MCF 10A (cell line): ENCODE data around the gene TRPM3. TPM values are rescaled to one million over a fixed set of nuclear protein-coding genes. Genes with fewer than 3 reads are reported as not detected.

Experiments used
- BruUV-seq: library from RNA; stranded (reverse); fragments of 400-500 nt; replicated peaks from 2 replicates; lab custom pipeline; 2021; lab: Mats Ljungman, UMichigan
- CTCF ChIA-PET: fragments of 300-600 bp; sonication (Branson Sonifier 250); formaldehyde crosslinking; extraction: SDS; loops from one replicate; lab custom pipeline; 2021; ENCODE audit warnings: antibody characterized with exemption, inconsistent platforms; lab: Yijun Ruan, JAX
- POLR2A ChIA-PET: fragments of 300-600, 350-650 bp; sonication (Branson Sonifier 250); formaldehyde crosslinking; extraction: SDS; loops from one replicate; lab custom pipeline; 2020; ENCODE audit warnings: antibody characterized with exemption, inconsistent platforms; lab: Yijun Ruan, JAX
- DNase-seq: peaks from one replicate; pipeline ENCODE4 v3.0.0-alpha.2; 2018; ENCODE audit not compliant: unreplicated experiment
- H3K27ac Mint-ChIP-seq: one replicate; pipeline ENCODE4 v1.8.0; 2022; ENCODE audit warnings: mild to moderate bottlenecking, low read depth, mixed read lengths; ENCODE audit not compliant: unreplicated experiment
- H3K27me3 Mint-ChIP-seq: one replicate; pipeline ENCODE4 v1.8.0; 2022; ENCODE audit warnings: mixed read lengths; ENCODE audit not compliant: insufficient read depth, unreplicated experiment
- H3K36me3 Mint-ChIP-seq: one replicate; pipeline ENCODE4 v1.8.0; 2022; ENCODE audit warnings: mild to moderate bottlenecking, moderate library complexity, mixed read lengths; ENCODE audit not compliant: insufficient read depth, unreplicated experiment
- H3K4me1 Mint-ChIP-seq: one replicate; pipeline ENCODE4 v1.8.0; 2022; ENCODE audit warnings: mixed read lengths; ENCODE audit not compliant: insufficient read depth, unreplicated experiment
- H3K4me3 Mint-ChIP-seq: one replicate; pipeline ENCODE4 v1.8.0; 2022; ENCODE audit warnings: mild to moderate bottlenecking, moderate library complexity, mixed read lengths; ENCODE audit not compliant: unreplicated experiment
- H3K9me3 Mint-ChIP-seq: one replicate; pipeline ENCODE4 v1.8.0; 2022; ENCODE audit warnings: mixed read lengths; ENCODE audit not compliant: unreplicated experiment
- CTCF ChIP-seq: fragments of 200-600 bp; IDR thresholded peaks from one replicate; pipeline ENCODE4 v1.8.0; 2022; ENCODE audit warnings: antibody characterized with exemption, mild to moderate bottlenecking; ENCODE audit not compliant: unreplicated experiment
- intact Hi-C: fragments of 100-400 bp; cut with micrococcal nuclease; formaldehyde crosslinking; loops from 2 replicates; pipeline ENCODE4 v1.14.1; 2022
- total RNA-seq: library from RNA; stranded (reverse); gene quantifications from 2 replicates; pipeline ENCODE4 v1.2.3, GENCODE V29; 2022

TRPM3 gene
- total RNA-seq, 1 experiment from 2014 or later, result 0.44 TPM

- no peaks in the 10 kb centered on the region for H3K4me1 Mint-ChIP-seq
- ChIA-PET CTCF (interaction anchor here (1.0 to 2.7 kb wide), 3 partner anchors 11 to 102 kb away, joined by 3 to 16 read pairs (median 4); no protein-coding TSS in a partner anchor), POLR2A (interaction anchor here (1.7 kb wide), 1 partner anchor 88 kb away, joined by 5 read pairs; no protein-coding TSS in a partner anchor)
- intact Hi-C loops, result no loop called here
- no peak for DNase-seq
- H3K27ac Mint-ChIP-seq, result no peak overlapping the region
- H3K9me3 Mint-ChIP-seq, result no peaks in the 10 kb centered on the region
- H3K27me3 Mint-ChIP-seq, result peaks cover 3% of the 10 kb centered on the region
- TF ChIP-seq CTCF, result no peak
- no peak overlapping the region for H3K4me3 Mint-ChIP-seq
- H3K36me3 Mint-ChIP-seq, result no peaks in the 10 kb centered on the region
- BruUV-seq, result no TSS peak
These were observed 621.8 kb downstream of the TRPM3 start for GRCh38 chr9:70499621-70500020.

- no peaks in the 10 kb centered on the region for H3K36me3 Mint-ChIP-seq
- CTCF ChIA-PET, result interaction anchor here (0.9 to 1.5 kb wide), 3 partner anchors 14 to 103 kb away, joined by 3 to 4 read pairs (median 4); no protein-coding TSS in a partner anchor
These were observed 622.6 kb downstream of the TRPM3 start for GRCh38 chr9:70498866-70499265.

GRCh38 chr9:70496244-70496643, 625.2 kb downstream of the TRPM3 start:
- ChIA-PET POLR2A (no interaction called here), CTCF (interaction anchor here (0.6 to 1.3 kb wide), 2 partner anchors 12 to 105 kb away, joined by 3 read pairs; no protein-coding TSS in a partner anchor)
- BruUV-seq, result no TSS peak
- peaks cover 4% of the 10 kb centered on the region for H3K36me3 Mint-ChIP-seq
- peaks cover 11% of the 10 kb centered on the region for H3K27me3 Mint-ChIP-seq
- no peak overlapping the region for H3K4me3 Mint-ChIP-seq
- H3K27ac Mint-ChIP-seq, result no peak overlapping the region
- no peak for TF ChIP-seq CTCF
- intact Hi-C loops, result no loop called here
- no peak for DNase-seq
- H3K9me3 Mint-ChIP-seq, result no peaks in the 10 kb centered on the region
- peaks cover 10% of the 10 kb centered on the region for H3K4me1 Mint-ChIP-seq

More at GRCh38 chr9:70498866-70499265, 622.6 kb downstream of the TRPM3 start:
- Mint-ChIP-seq H3K4me1 (peaks cover 6% of the 10 kb centered on the region), H3K4me3 (no peak overlapping the region), H3K27me3 (peaks cover 10% of the 10 kb centered on the region), H3K27ac (no peak overlapping the region), H3K9me3 (no peaks in the 10 kb centered on the region)
- intact Hi-C loops, result no loop called here
- BruUV-seq, result no TSS peak
- no peak for DNase-seq
- TF ChIP-seq CTCF, result no peak
- POLR2A ChIA-PET, result interaction anchor here (1.7 kb wide), 1 partner anchor 87 kb away, joined by 5 read pairs; no protein-coding TSS in a partner anchor

- H3K9me3 Mint-ChIP-seq, result no peaks in the 10 kb centered on the region
- H3K27me3 Mint-ChIP-seq, result peaks cover 11% of the 10 kb centered on the region
- H3K36me3 Mint-ChIP-seq, result peaks cover 4% of the 10 kb centered on the region
- H3K4me1 Mint-ChIP-seq, result peaks cover 10% of the 10 kb centered on the region
- no peak for DNase-seq
- intact Hi-C loops, result no loop called here
- no peak overlapping the region for H3K27ac Mint-ChIP-seq
- POLR2A ChIA-PET, result interaction anchor here (1.4 kb wide), 1 partner anchor 86 kb away, joined by 4 read pairs; no protein-coding TSS in a partner anchor
- no TSS peak for BruUV-seq
- CTCF ChIA-PET, result interaction anchor here (1.3 kb wide), 1 partner anchor 11 kb away, joined by 3 read pairs; no protein-coding TSS in a partner anchor
- TF ChIP-seq CTCF, result no peak
- H3K4me3 Mint-ChIP-seq, result no peak overlapping the region
These were observed 625.9 kb downstream of the TRPM3 start for GRCh38 chr9:70495514-70495913.
